H9 (cell line): ENCODE data around the gene KMT2C. TPM values are rescaled to one million over a fixed set of nuclear protein-coding genes. Genes with fewer than 3 reads are reported as not detected.

Source experiments
- DNase-seq: peaks from one replicate; pipeline ENCODE4 v3.0.0-alpha.2; 2017
- H2AFZ ChIP-seq: one replicate; pipeline ENCODE4 v1.6.1; 2013; ENCODE audit warnings: mild to moderate bottlenecking, low read length, control low read depth, moderate library complexity
- H2AK5ac ChIP-seq: 2 replicates; pipeline ENCODE4 v1.6.1; 2013; ENCODE audit warnings: low read length, control low read depth, mixed read lengths; ENCODE audit not compliant: insufficient read length
- H2BK120ac ChIP-seq: one replicate; pipeline ENCODE4 v1.6.1; 2013; ENCODE audit warnings: low read depth, mild to moderate bottlenecking, low read length, control low read depth, inconsistent platforms; ENCODE audit not compliant: poor library complexity, severe bottlenecking
- H2BK12ac ChIP-seq: 2 replicates; pipeline ENCODE4 v1.6.1; 2013; ENCODE audit warnings: low read length, control low read depth, mixed read lengths, low read depth; ENCODE audit not compliant: insufficient read length
- H2BK15ac ChIP-seq: 2 replicates; pipeline ENCODE4 v1.6.1; 2013; ENCODE audit warnings: low read depth, low read length, control low read depth
- H2BK20ac ChIP-seq: one replicate; pipeline ENCODE4 v1.6.1; 2013; ENCODE audit warnings: low read depth, mild to moderate bottlenecking, low read length, control low read depth, inconsistent platforms; ENCODE audit not compliant: poor library complexity, severe bottlenecking
- H2BK5ac ChIP-seq: 2 replicates; pipeline ENCODE4 v1.6.1; 2013; ENCODE audit warnings: low read length, control low read depth, mixed read lengths; ENCODE audit not compliant: insufficient read length
- H3K14ac ChIP-seq: 2 replicates; pipeline ENCODE4 v1.6.1; 2013; ENCODE audit warnings: low read length, control low read depth; ENCODE audit not compliant: insufficient read depth
- H3K18ac ChIP-seq: 2 replicates; pipeline ENCODE4 v1.6.1; 2013; ENCODE audit warnings: low read depth, mild to moderate bottlenecking, mixed read lengths, low read length, control low read depth; ENCODE audit not compliant: insufficient read length
- H3K23ac ChIP-seq: 2 replicates; pipeline ENCODE4 v1.6.1; 2013; ENCODE audit warnings: low read length, control low read depth, mixed read lengths, low read depth; ENCODE audit not compliant: insufficient read length
- H3K23me2 ChIP-seq: 2 replicates; pipeline ENCODE4 v1.6.1; 2013; ENCODE audit warnings: low read depth, mild to moderate bottlenecking, mixed read lengths, low read length, control low read depth; ENCODE audit not compliant: insufficient read length, poor library complexity, severe bottlenecking
- H3K27ac ChIP-seq: 2 replicates; pipeline ENCODE4 v1.5.1; 2013; ENCODE audit warnings: low read length, control low read depth, mixed read lengths, low read depth; ENCODE audit not compliant: insufficient read length
- H3K27me3 ChIP-seq: 2 replicates; pipeline ENCODE4 v1.6.1; 2013; ENCODE audit warnings: low read length, control low read depth, inconsistent platforms; ENCODE audit not compliant: insufficient read depth
- H3K4ac ChIP-seq: 2 replicates; pipeline ENCODE4 v1.6.1; 2013; ENCODE audit warnings: low read depth, mild to moderate bottlenecking, control low read depth, inconsistent platforms, low read length, moderate library complexity
- H3K4me1 ChIP-seq: 2 replicates; pipeline ENCODE4 v1.6.1; 2013; ENCODE audit warnings: low read length, control low read depth, inconsistent platforms; ENCODE audit not compliant: insufficient read depth
- H3K4me2 ChIP-seq: 2 replicates; pipeline ENCODE4 v1.6.1; 2013; ENCODE audit warnings: low read length, control low read depth, mixed read lengths; ENCODE audit not compliant: insufficient read length, insufficient read depth
- H3K56ac ChIP-seq: 2 replicates; pipeline ENCODE4 v1.6.1; 2013; ENCODE audit warnings: low read depth, mild to moderate bottlenecking, mixed read lengths, low read length, control low read depth; ENCODE audit not compliant: insufficient read length
- H3K79me1 ChIP-seq: 2 replicates; pipeline ENCODE4 v1.6.1; 2013; ENCODE audit warnings: low read depth, mild to moderate bottlenecking, moderate library complexity, low read length, control low read depth, inconsistent platforms; ENCODE audit not compliant: insufficient read depth, poor library complexity, severe bottlenecking
- H3K79me2 ChIP-seq: 2 replicates; pipeline ENCODE4 v1.6.1; 2013; ENCODE audit warnings: low read length, control low read depth, inconsistent platforms; ENCODE audit not compliant: insufficient read depth
- H3K9ac ChIP-seq: 2 replicates; pipeline ENCODE4 v1.6.1; 2013; ENCODE audit warnings: low read length, control low read depth, mixed read lengths; ENCODE audit not compliant: insufficient read length; ENCODE audit errors: extremely low read depth
- H3K9me3 ChIP-seq: one replicate; pipeline ENCODE4 v1.6.1; 2013; ENCODE audit warnings: low read depth, low read length, inconsistent platforms; ENCODE audit not compliant: control insufficient read depth
- H3T11ph ChIP-seq: one replicate; pipeline ENCODE4 v1.6.1; 2013; ENCODE audit warnings: mild to moderate bottlenecking, low read length, control low read depth, inconsistent platforms
- H4K20me1 ChIP-seq: one replicate; pipeline ENCODE4 v1.6.1; 2013; ENCODE audit not compliant: control insufficient read depth, insufficient read length, insufficient read depth
- H4K5ac ChIP-seq: 2 replicates; pipeline ENCODE4 v1.6.1; 2013; ENCODE audit warnings: low read depth, mild to moderate bottlenecking, mixed read lengths, low read length, control low read depth; ENCODE audit not compliant: insufficient read length
- H4K8ac ChIP-seq: replicated peaks from 2 replicates; pipeline ENCODE4 v1.6.1; 2013; ENCODE audit warnings: low read length, control low read depth, mixed read lengths, low read depth; ENCODE audit not compliant: insufficient read length
- H4K91ac ChIP-seq: 2 replicates; pipeline ENCODE4 v1.6.1; 2013; ENCODE audit warnings: low read depth, mild to moderate bottlenecking, moderate library complexity, mixed read lengths, low read length, control low read depth; ENCODE audit not compliant: insufficient read length
- H3K27ac Mint-ChIP-seq, 3 experiments: 2 replicates in 2 of 3; 3 replicates in 1 of 3; pipeline ENCODE4 v1.8.0; 2020 to 2021; ENCODE audit warnings: mixed read lengths in 3 of 3, mild to moderate bottlenecking in 1 of 3, moderate library complexity in 1 of 3
- H3K27me3 Mint-ChIP-seq: 2 replicates; pipeline ENCODE4 v1.8.0; 2021; ENCODE audit warnings: low read depth, mild to moderate bottlenecking, moderate library complexity, mixed read lengths
- H3K36me3 Mint-ChIP-seq, 3 experiments: 2 replicates in 2 of 3; 3 replicates in 1 of 3; pipeline ENCODE4 v1.8.0; 2020 to 2021; ENCODE audit warnings: low read depth in 3 of 3, mixed read lengths in 3 of 3; ENCODE audit not compliant: insufficient read depth in 1 of 3
- H3K4me1 Mint-ChIP-seq, 2 experiments: 2 replicates each; pipeline ENCODE4 v1.8.0; 2020; ENCODE audit warnings: mixed read lengths in 2 of 2
- H3K4me3 Mint-ChIP-seq, 2 experiments: 2 replicates in 1 of 2; 3 replicates in 1 of 2; pipeline ENCODE4 v1.8.0; 2020 to 2021; ENCODE audit warnings: mild to moderate bottlenecking in 2 of 2, mixed read lengths in 2 of 2, moderate library complexity in 1 of 2
- H3K9me3 Mint-ChIP-seq, 2 experiments: 2 replicates in 1 of 2; 3 replicates in 1 of 2; pipeline ENCODE4 v1.8.0; 2020; ENCODE audit warnings: mild to moderate bottlenecking in 2 of 2, mixed read lengths in 2 of 2, moderate library complexity in 1 of 2
- WGBS: extraction: QIAGEN DNeasy Blood & Tissue Kit; methylation state at CpG from one replicate; pipeline ENCODE4 v1.1.7; 2013; ENCODE audit warnings: missing lambda C conversion rate, low lambda C conversion rate, mixed read lengths; ENCODE audit not compliant: insufficient read length; ENCODE audit errors: extremely low coverage; 5-methylcytosine and 5-hydroxymethylcytosine counted together
- total RNA-seq: library from RNA; stranded (reverse); gene quantifications from 2 replicates; pipeline ENCODE4 v1.2.1, GENCODE V29; 2021
- TF ChIP-seq, protein P1 (sequence below): fragments of 200-600 bp; sonication (generic); conservative IDR thresholded peaks from 3 replicates; pipeline ENCODE4 v1.8.0; 2021; ENCODE audit warnings: antibody characterized with exemption, mild to moderate bottlenecking

The KMT2C gene
- total RNA-seq, 1 experiment from 2014 or later, result 32.2 TPM

GRCh38 chr7:152117356-152117755 is 318.4 kb downstream of the KMT2C start:
- Histone ChIP-seq H4K20me1 (no peaks in the 10 kb centered on the region), H3K9ac (no peak overlapping the region), H4K8ac (no peak overlapping the region), H3K56ac (no peak overlapping the region), H2BK12ac (no peak overlapping the region), H3K27ac (no peak overlapping the region), H3K9me3 (no peaks in the 10 kb centered on the region), H3K23ac (no peak overlapping the region), H3K23me2 (no peaks in the 10 kb centered on the region), H3K27me3 (no peaks in the 10 kb centered on the region), H2AFZ (no peak overlapping the region), H2BK120ac (no peak overlapping the region), H2BK15ac (no peak overlapping the region), H2BK20ac (no peak overlapping the region), H4K5ac (no peak overlapping the region), H3K79me2 (no peaks in the 10 kb centered on the region), H3T11ph (no peak overlapping the region), H3K4ac (no peak overlapping the region), H3K14ac (no peak overlapping the region), H3K18ac (no peak overlapping the region), H2BK5ac (no peak overlapping the region), H2AK5ac (no peak overlapping the region), H3K4me1 (no peaks in the 10 kb centered on the region), H3K4me2 (no peak overlapping the region), H3K79me1 (no peaks in the 10 kb centered on the region), H4K91ac (no peak overlapping the region)
- TF ChIP-seq, protein P1, sequence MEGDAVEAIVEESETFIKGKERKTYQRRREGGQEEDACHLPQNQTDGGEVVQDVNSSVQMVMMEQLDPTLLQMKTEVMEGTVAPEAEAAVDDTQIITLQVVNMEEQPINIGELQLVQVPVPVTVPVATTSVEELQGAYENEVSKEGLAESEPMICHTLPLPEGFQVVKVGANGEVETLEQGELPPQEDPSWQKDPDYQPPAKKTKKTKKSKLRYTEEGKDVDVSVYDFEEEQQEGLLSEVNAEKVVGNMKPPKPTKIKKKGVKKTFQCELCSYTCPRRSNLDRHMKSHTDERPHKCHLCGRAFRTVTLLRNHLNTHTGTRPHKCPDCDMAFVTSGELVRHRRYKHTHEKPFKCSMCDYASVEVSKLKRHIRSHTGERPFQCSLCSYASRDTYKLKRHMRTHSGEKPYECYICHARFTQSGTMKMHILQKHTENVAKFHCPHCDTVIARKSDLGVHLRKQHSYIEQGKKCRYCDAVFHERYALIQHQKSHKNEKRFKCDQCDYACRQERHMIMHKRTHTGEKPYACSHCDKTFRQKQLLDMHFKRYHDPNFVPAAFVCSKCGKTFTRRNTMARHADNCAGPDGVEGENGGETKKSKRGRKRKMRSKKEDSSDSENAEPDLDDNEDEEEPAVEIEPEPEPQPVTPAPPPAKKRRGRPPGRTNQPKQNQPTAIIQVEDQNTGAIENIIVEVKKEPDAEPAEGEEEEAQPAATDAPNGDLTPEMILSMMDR, result no peak
- H3K27me3 Mint-ChIP-seq, result no peaks in the 10 kb centered on the region
- H3K36me3 Mint-ChIP-seq, result peaks cover 24 to 63% (median 55%) of the 10 kb centered on the region in 3 experiments
- DNase-seq, result no peak
- H3K27ac Mint-ChIP-seq, result no peak overlapping the region
- no CpG with 5 or more reads among the region's 8 CpGs for WGBS
- no peaks in the 10 kb centered on the region for H3K9me3 Mint-ChIP-seq
- no peak overlapping the region for H3K4me3 Mint-ChIP-seq
- no peaks in the 10 kb centered on the region for H3K4me1 Mint-ChIP-seq
